RWPE2 (cell line): ENCODE measurements around the gene CD27.

ENCODE experiments used
- ATAC-seq: fragments of 200-7000 bp; cut with Tn5 transposase; 3 replicates; pipeline ENCODE4 v1.9.1; 2021; ENCODE audit warnings: low read depth
- DNase-seq: peaks from one replicate; pipeline ENCODE4 v3.0.0-alpha.2; 2020; ENCODE audit warnings: low spot score
- H3K27ac ChIP-seq: fragments of 450-650 bp; 2 replicates; pipeline ENCODE4 v1.5.1; 2017; ENCODE audit warnings: mild to moderate bottlenecking; ENCODE audit not compliant: poor library complexity, severe bottlenecking
- H3K27me3 ChIP-seq: fragments of 250-450 bp; sonication (Bioruptor Pico); 2 replicates; pipeline ENCODE4 v1.5.1; 2021; ENCODE audit warnings: mild to moderate bottlenecking, moderate library complexity; ENCODE audit not compliant: insufficient read depth, poor library complexity, severe bottlenecking
- H3K36me3 ChIP-seq: fragments of 250-450 bp; sonication (Bioruptor Pico); 2 replicates; pipeline ENCODE4 v1.5.1; 2020; ENCODE audit warnings: low read depth, mild to moderate bottlenecking, moderate library complexity
- H3K4me1 ChIP-seq: fragments of 250-450 bp; sonication (Bioruptor Pico); 2 replicates; pipeline ENCODE4 v1.5.1; 2021; ENCODE audit warnings: mild to moderate bottlenecking, moderate library complexity; ENCODE audit not compliant: insufficient read depth, poor library complexity, severe bottlenecking
- H3K4me3 ChIP-seq: fragments of 250-450 bp; sonication (Bioruptor Pico); 2 replicates; pipeline ENCODE4 v1.5.1; 2021; ENCODE audit warnings: mild to moderate bottlenecking, moderate library complexity; ENCODE audit not compliant: severe bottlenecking
- H3K9me3 ChIP-seq: fragments of 250-450 bp; sonication (Bioruptor Pico); 2 replicates; pipeline ENCODE4 v1.5.1; 2021; ENCODE audit warnings: mild to moderate bottlenecking, moderate library complexity; ENCODE audit not compliant: severe bottlenecking
- TF ChIP-seq, protein P1 (sequence below): fragments of 450-650 bp; IDR thresholded peaks from one replicate; pipeline ENCODE4 v1.5.1; 2017; ENCODE audit warnings: mild to moderate bottlenecking, moderate library complexity; ENCODE audit not compliant: poor library complexity, severe bottlenecking

Gene CD27

GRCh38 chr12:6405963-6406362 is 38.8 kb upstream of the CD27 start:
- DNase-seq (no peak), ATAC-seq (no peak)
- Histone ChIP-seq H3K27ac (no peak overlapping the region), H3K36me3 (no peaks in the 10 kb centered on the region), H3K27me3 (no peaks in the 10 kb centered on the region), H3K4me3 (no peak overlapping the region), H3K4me1 (no peaks in the 10 kb centered on the region), H3K9me3 (no peaks in the 10 kb centered on the region)
- TF ChIP-seq, protein P1, sequence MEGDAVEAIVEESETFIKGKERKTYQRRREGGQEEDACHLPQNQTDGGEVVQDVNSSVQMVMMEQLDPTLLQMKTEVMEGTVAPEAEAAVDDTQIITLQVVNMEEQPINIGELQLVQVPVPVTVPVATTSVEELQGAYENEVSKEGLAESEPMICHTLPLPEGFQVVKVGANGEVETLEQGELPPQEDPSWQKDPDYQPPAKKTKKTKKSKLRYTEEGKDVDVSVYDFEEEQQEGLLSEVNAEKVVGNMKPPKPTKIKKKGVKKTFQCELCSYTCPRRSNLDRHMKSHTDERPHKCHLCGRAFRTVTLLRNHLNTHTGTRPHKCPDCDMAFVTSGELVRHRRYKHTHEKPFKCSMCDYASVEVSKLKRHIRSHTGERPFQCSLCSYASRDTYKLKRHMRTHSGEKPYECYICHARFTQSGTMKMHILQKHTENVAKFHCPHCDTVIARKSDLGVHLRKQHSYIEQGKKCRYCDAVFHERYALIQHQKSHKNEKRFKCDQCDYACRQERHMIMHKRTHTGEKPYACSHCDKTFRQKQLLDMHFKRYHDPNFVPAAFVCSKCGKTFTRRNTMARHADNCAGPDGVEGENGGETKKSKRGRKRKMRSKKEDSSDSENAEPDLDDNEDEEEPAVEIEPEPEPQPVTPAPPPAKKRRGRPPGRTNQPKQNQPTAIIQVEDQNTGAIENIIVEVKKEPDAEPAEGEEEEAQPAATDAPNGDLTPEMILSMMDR, result no peak

- Histone ChIP-seq H3K27ac (no peak overlapping the region), H3K36me3 (no peaks in the 10 kb centered on the region), H3K4me1 (no peaks in the 10 kb centered on the region), H3K9me3 (no peaks in the 10 kb centered on the region), H3K27me3 (no peaks in the 10 kb centered on the region), H3K4me3 (no peak overlapping the region)
- DNase-seq (no peak), ATAC-seq (no peak)
- TF ChIP-seq, protein P1, result no peak
Observed at GRCh38 chr12:6407236-6407954, 37.4 kb upstream of the CD27 start.

DNA sequence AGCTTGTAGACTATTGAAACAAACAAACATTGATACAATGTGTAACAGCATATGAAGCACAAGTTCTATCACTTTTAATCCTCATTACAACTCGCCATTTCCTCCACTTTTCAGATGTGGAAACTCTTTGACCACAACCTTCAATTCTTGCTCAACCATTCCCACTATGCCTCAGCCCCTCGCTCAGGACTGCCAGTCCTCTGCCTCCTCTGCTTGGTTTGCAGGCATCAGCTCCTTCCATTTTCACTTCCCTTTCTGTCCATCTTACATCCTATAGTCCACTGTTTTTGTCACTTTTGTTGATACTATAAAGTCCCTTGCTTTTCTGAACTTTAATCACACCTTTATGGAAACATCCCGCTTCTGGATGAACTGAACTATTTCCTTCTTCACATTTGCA is 28.2 kb upstream of the CD27 start:
- no peak for ATAC-seq

DNA sequence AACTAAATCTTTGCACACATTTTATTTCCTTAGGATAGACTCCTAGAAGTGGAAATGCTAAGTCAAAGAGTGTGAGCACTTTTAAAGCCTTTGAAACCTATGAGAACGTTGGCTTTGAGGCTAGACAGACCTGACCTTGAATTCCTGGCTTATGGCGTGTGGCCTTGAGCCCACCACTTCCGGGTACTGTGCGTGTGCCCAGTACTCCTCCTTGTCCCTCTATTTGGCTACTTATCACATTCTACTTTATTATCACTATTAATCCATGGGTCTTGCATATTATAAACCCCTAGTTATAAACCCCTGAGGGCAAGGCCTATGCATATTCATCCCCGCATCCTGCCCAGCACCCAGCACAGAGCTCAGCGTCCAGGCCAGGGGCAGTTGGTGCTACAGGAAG is 26.0 kb upstream of the CD27 start:
- Histone ChIP-seq H3K4me1 (no peaks in the 10 kb centered on the region), H3K27ac (no peak overlapping the region), H3K27me3 (no peaks in the 10 kb centered on the region), H3K36me3 (no peaks in the 10 kb centered on the region; the same call in 1 of the 2 replicates), H3K9me3 (no peaks in the 10 kb centered on the region), H3K4me3 (no peak overlapping the region)
- ATAC-seq, result no peak
- no peak for DNase-seq
- TF ChIP-seq, protein P1, result no peak

More for the DNA sequence above, 28.2 kb upstream of the CD27 start:
- Histone ChIP-seq H3K4me1 (no peaks in the 10 kb centered on the region), H3K4me3 (no peak overlapping the region), H3K36me3 (no peaks in the 10 kb centered on the region; the same call in 1 of the 2 replicates), H3K27me3 (no peaks in the 10 kb centered on the region), H3K9me3 (no peaks in the 10 kb centered on the region), H3K27ac (no peak overlapping the region)
- TF ChIP-seq, protein P1, result no peak
- no peak for DNase-seq

DNA sequence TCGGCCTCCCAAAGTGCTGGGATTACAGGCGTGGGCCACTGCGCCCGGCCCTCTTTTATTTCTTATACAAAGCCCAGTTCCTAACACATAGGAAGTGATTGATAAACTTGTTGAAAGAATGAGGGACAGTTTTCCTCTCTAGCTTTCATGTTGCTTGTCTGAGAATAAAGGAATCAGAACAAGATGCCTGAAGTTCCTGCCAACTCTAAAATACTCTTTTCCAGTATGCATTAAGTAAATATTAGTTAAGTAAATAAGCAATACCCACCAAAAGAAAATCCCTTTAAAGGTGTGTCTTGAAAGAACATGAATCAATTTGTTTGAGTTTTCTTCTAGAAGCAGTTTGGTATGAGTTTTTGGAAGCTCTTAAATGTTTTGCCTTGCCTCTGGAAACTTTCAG is 24.4 kb upstream of the CD27 start:
- Histone ChIP-seq H3K4me3 (no peak overlapping the region), H3K9me3 (no peaks in the 10 kb centered on the region), H3K36me3 (no peaks in the 10 kb centered on the region; the same call in 1 of the 2 replicates), H3K4me1 (no peaks in the 10 kb centered on the region), H3K27me3 (no peaks in the 10 kb centered on the region), H3K27ac (no peak overlapping the region)
- TF ChIP-seq, protein P1, result no peak
- DNase-seq (no peak), ATAC-seq (no peak)
